ENCODE measurements around the gene PRSS2. TPM values are rescaled to one million over a fixed set of nuclear protein-coding genes. Genes with fewer than 3 reads are reported as not detected.

Gene PRSS2
- polyA plus RNA-seq, 1 donor (not counting 4 experiments of a cell fraction or from before 2014, with no cell fraction given) = not detected

GRCh38 chr7:142790056-142790455 lies 19.3 kb downstream of the PRSS2 start:
- H3K9ac ChIP-seq (ENCODE audit: control insufficient read depth, extremely low read depth, insufficient read depth, low read length) = no peak overlapping the region
- no peaks in the 10 kb centered on the region for H3K79me2 ChIP-seq (ENCODE audit: control insufficient read depth, insufficient read depth, low read length)
- DNase-seq (ENCODE audit: low read depth, low spot score) = no peak
- TF ChIP-seq, protein P1, sequence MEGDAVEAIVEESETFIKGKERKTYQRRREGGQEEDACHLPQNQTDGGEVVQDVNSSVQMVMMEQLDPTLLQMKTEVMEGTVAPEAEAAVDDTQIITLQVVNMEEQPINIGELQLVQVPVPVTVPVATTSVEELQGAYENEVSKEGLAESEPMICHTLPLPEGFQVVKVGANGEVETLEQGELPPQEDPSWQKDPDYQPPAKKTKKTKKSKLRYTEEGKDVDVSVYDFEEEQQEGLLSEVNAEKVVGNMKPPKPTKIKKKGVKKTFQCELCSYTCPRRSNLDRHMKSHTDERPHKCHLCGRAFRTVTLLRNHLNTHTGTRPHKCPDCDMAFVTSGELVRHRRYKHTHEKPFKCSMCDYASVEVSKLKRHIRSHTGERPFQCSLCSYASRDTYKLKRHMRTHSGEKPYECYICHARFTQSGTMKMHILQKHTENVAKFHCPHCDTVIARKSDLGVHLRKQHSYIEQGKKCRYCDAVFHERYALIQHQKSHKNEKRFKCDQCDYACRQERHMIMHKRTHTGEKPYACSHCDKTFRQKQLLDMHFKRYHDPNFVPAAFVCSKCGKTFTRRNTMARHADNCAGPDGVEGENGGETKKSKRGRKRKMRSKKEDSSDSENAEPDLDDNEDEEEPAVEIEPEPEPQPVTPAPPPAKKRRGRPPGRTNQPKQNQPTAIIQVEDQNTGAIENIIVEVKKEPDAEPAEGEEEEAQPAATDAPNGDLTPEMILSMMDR (optimal IDR thresholded peaks at IDR 0.05 in 1 of 3, IDR thresholded peaks at IDR 0.05 in 1 of 3, conservative IDR thresholded peaks at IDR 0.05 in 1 of 3; ENCODE audit: extremely low read depth in 1 of 3, insufficient read depth in 2 of 3, low read length in 3 of 3) = no peak
- no peak for TF ChIP-seq EZH2 (IDR thresholded peaks at IDR 0.05; ENCODE audit: low read length)
- no peaks in the 10 kb centered on the region for H3K4me1 ChIP-seq (ENCODE audit: control insufficient read depth, extremely low read depth, insufficient read depth, low read length)
- no peaks in the 10 kb centered on the region for H3K27me3 ChIP-seq (ENCODE audit: control insufficient read depth, extremely low read depth, insufficient read depth, low read length)
- H4K20me1 ChIP-seq (ENCODE audit: control insufficient read depth, extremely low read depth, insufficient read depth, low read length) = no peaks in the 10 kb centered on the region
- no peak overlapping the region for H2AFZ ChIP-seq (ENCODE audit: control insufficient read depth, low read length)
- no peaks in the 10 kb centered on the region for H3K9me1 ChIP-seq (ENCODE audit: control insufficient read depth, extremely low read depth, insufficient read depth, low read length)
- no peak overlapping the region for H3K27ac ChIP-seq (ENCODE audit: control insufficient read depth, insufficient read depth, low read length)
- no peaks in the 10 kb centered on the region for H3K9me3 ChIP-seq (ENCODE audit: control insufficient read depth, low read depth, low read length)
- no peaks in the 10 kb centered on the region for H3K36me3 ChIP-seq (ENCODE audit: control insufficient read depth in 2 of 2, extremely low read depth in 1 of 2, insufficient read depth in 2 of 2, low read length in 2 of 2)
- FAIRE-seq = no peak
- no peak overlapping the region for H3K4me2 ChIP-seq (ENCODE audit: control insufficient read depth, extremely low read depth, insufficient read depth, low read depth, low read length)
- H3K4me3 ChIP-seq (ENCODE audit: control insufficient read depth in 2 of 3, extremely low read depth in 1 of 3, insufficient read depth in 2 of 3, low read depth in 1 of 3, low read length in 3 of 3) = no peak overlapping the region
- dilution Hi-C loops (cut with MboI; ENCODE audit: extremely low pct_ligation_motif_present, low sequenced_read_pairs) = no loop called here

- H3K79me2 ChIP-seq (ENCODE audit: control insufficient read depth, insufficient read depth, low read length) = no peaks in the 10 kb centered on the region
- H3K27ac ChIP-seq (ENCODE audit: control insufficient read depth, insufficient read depth, low read length) = no peak overlapping the region
- no peaks in the 10 kb centered on the region for H3K4me1 ChIP-seq (ENCODE audit: control insufficient read depth, extremely low read depth, insufficient read depth, low read length)
- H3K36me3 ChIP-seq (ENCODE audit: control insufficient read depth in 2 of 2, extremely low read depth in 1 of 2, insufficient read depth in 2 of 2, low read length in 2 of 2) = no peaks in the 10 kb centered on the region
- H3K4me3 ChIP-seq (ENCODE audit: control insufficient read depth in 2 of 3, extremely low read depth in 1 of 3, insufficient read depth in 2 of 3, low read depth in 1 of 3, low read length in 3 of 3) = no peak overlapping the region
- H3K9ac ChIP-seq (ENCODE audit: control insufficient read depth, extremely low read depth, insufficient read depth, low read length) = no peak overlapping the region
- H2AFZ ChIP-seq (ENCODE audit: control insufficient read depth, low read length) = no peak overlapping the region
- DNase-seq (ENCODE audit: low read depth, low spot score) = no peak
- H3K9me3 ChIP-seq (ENCODE audit: control insufficient read depth, low read depth, low read length) = no peaks in the 10 kb centered on the region
- no peak overlapping the region for H3K4me2 ChIP-seq (ENCODE audit: control insufficient read depth, extremely low read depth, insufficient read depth, low read depth, low read length)
- no peak for TF ChIP-seq EZH2 (IDR thresholded peaks at IDR 0.05; ENCODE audit: low read length)
- TF ChIP-seq, protein P1 (optimal IDR thresholded peaks at IDR 0.05 in 1 of 3, IDR thresholded peaks at IDR 0.05 in 1 of 3, conservative IDR thresholded peaks at IDR 0.05 in 1 of 3; ENCODE audit: extremely low read depth in 1 of 3, insufficient read depth in 2 of 3, low read length in 3 of 3) = no peak
- no peak for FAIRE-seq
- H4K20me1 ChIP-seq (ENCODE audit: control insufficient read depth, extremely low read depth, insufficient read depth, low read length) = no peaks in the 10 kb centered on the region
- no peaks in the 10 kb centered on the region for H3K9me1 ChIP-seq (ENCODE audit: control insufficient read depth, extremely low read depth, insufficient read depth, low read length)
- peaks cover 5% of the 10 kb centered on the region for H3K27me3 ChIP-seq (ENCODE audit: control insufficient read depth, extremely low read depth, insufficient read depth, low read length)
- dilution Hi-C loops (cut with MboI; ENCODE audit: extremely low pct_ligation_motif_present, low sequenced_read_pairs) = no loop called here
Measured at GRCh38 chr7:142790555-142790954, 19.8 kb downstream of the PRSS2 start.

Measured in keratinocyte (primary cell).